Mesodermal cell (in vitro differentiated cells): ENCODE measurements around the gene SLC4A3.
A peak's percentile ranks its signal among the peaks of the same experiment; 100 is the strongest.

Experiments used
- H3K27ac ChIP-seq: 2 replicates; pipeline ENCODE4 v1.7.0; 2013; ENCODE audit warnings: mild to moderate bottlenecking, low read depth, low read length, moderate library complexity; ENCODE audit not compliant: severe bottlenecking
- H3K36me3 ChIP-seq: 2 replicates; pipeline ENCODE4 v1.7.1; 2013; ENCODE audit warnings: mild to moderate bottlenecking, low read length, moderate library complexity; ENCODE audit not compliant: control insufficient read depth, insufficient read depth
- H3K4me1 ChIP-seq: one replicate; pipeline ENCODE4 v1.7.1; 2013; ENCODE audit warnings: mild to moderate bottlenecking, low read length; ENCODE audit not compliant: insufficient read depth, control insufficient read depth, poor library complexity, severe bottlenecking
- H3K4me3 ChIP-seq: 2 replicates; pipeline ENCODE4 v1.7.0; 2013; ENCODE audit warnings: low read length, control low read depth, mild to moderate bottlenecking; ENCODE audit not compliant: insufficient read depth, poor library complexity, severe bottlenecking; ENCODE audit errors: extremely low read depth
- H3K9me3 ChIP-seq: 2 replicates; pipeline ENCODE4 v1.7.1; 2013; ENCODE audit warnings: mild to moderate bottlenecking, low read length, moderate library complexity; ENCODE audit not compliant: control insufficient read depth
- WGBS, 2 experiments: methylation state at CpG; one replicate each; pipeline ENCODE4 v1.1.5; 2013; ENCODE audit warnings: missing lambda C conversion rate in 2 of 2; ENCODE audit not compliant: insufficient coverage in 2 of 2; 5-methylcytosine and 5-hydroxymethylcytosine counted together

Gene SLC4A3

DNA sequence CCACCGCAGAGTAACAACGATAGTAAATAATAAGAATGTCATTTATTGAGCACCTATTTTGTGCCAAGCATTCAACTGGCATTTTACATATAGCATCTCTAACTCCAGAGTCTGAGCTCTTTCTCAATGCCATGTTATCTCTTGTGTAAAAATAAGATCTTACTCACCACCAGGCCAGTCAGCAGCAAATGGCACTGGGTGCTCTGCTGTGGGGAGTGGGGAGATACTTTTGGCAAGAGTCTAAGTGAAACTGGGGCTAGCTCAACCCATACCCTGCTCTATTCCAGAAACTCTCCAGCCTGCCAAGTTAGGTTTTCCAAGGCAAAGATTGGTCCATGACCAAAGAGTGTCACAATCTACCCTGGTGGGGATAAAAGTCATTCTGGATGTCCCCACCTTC, 5.0 kb upstream of the SLC4A3 start:
- no peak overlapping the region for H3K27ac ChIP-seq
- no peaks in the 10 kb centered on the region for H3K36me3 ChIP-seq
- 100% methylated on average over 1 of the region's 2 CpGs; no CpG with 5 or more reads in 1 of the 2 experiments for WGBS, 2 experiments

GRCh38 chr2:219624565-219624964, 2.9 kb upstream of the SLC4A3 start:
- no peaks in the 10 kb centered on the region for H3K4me1 ChIP-seq

More for the DNA sequence above, 5.0 kb upstream of the SLC4A3 start:
- H3K4me1 ChIP-seq, result no peaks in the 10 kb centered on the region
- no peak overlapping the region for H3K4me3 ChIP-seq
- no peaks in the 10 kb centered on the region for H3K9me3 ChIP-seq

DNA sequence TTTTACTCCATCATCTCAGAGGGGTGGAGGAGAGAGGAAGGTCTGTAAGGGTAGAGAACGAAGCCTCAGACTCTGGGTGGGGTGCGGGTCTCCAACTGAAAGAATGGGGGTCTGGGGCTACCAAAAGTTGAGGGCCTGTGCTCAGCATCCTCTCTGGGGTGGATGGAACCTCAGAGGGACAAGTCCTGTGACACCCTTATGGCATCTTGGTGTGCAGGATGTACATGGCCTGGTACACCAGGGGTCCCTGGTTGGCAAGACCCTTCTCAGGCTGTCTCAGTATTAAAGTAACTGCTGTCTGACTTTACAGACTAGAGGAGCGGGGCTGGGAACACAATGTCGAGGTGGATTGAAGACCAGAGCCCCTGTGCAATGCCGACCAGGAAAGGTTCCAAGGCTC, 2.3 kb upstream of the SLC4A3 start:
- H3K36me3 ChIP-seq, result no peaks in the 10 kb centered on the region
- no peaks in the 10 kb centered on the region for H3K9me3 ChIP-seq
- no peak overlapping the region for H3K27ac ChIP-seq
- no peaks in the 10 kb centered on the region for H3K4me1 ChIP-seq
- H3K4me3 ChIP-seq, result no peak overlapping the region
- 84 to 94% methylated on average over 3 of the region's 5 CpGs for WGBS, 2 experiments

More at GRCh38 chr2:219624565-219624964, 2.9 kb upstream of the SLC4A3 start:
- H3K27ac ChIP-seq, result no peak overlapping the region
- WGBS, 2 experiments, result 85 to 95% methylated on average over 5 to 6 of the region's 6 CpGs
- H3K4me3 ChIP-seq, result no peak overlapping the region
- no peaks in the 10 kb centered on the region for H3K9me3 ChIP-seq
- no peaks in the 10 kb centered on the region for H3K36me3 ChIP-seq

DNA sequence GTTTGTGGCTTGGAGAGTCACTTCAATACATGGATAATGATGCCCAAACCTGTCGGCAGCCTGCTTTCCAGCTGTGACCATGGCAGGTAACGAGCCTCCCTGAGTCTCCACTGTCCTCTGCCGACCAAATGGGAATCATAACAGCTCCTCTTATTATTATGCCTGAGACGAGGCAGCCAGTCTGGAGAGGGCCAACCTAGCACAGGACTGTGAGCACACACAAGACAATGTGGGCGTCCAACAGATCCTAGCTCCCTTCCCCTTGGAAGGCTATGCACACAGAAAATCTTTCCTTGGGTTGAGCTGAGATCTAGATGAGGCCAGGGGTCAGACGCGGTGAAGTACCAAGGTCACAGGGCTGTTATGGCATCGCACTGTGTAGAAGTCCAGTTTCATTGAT, 890 bp upstream of the SLC4A3 start:
- Histone ChIP-seq H3K4me1 (peaks cover 7% of the 10 kb centered on the region), H3K4me3 (no peak overlapping the region), H3K27ac (no peak overlapping the region), H3K36me3 (no peaks in the 10 kb centered on the region), H3K9me3 (no peaks in the 10 kb centered on the region)
- 92 to 93% methylated on average over 7 to 8 of the region's 8 CpGs for WGBS, 2 experiments

GRCh38 chr2:219628235-219628985, 980 bp downstream of the SLC4A3 start:
- peak overlapping the region; percentile 54 for H3K4me3 ChIP-seq
- peaks cover 7% of the 10 kb centered on the region for H3K4me1 ChIP-seq
- H3K36me3 ChIP-seq, result no peaks in the 10 kb centered on the region
- H3K9me3 ChIP-seq, result no peaks in the 10 kb centered on the region
- H3K27ac ChIP-seq, result no peak overlapping the region
- 92 to 96% methylated on average over 17 to 23 of the region's 26 CpGs for WGBS, 2 experiments

GRCh38 chr2:219628986-219629901, 1.8 kb downstream of the SLC4A3 start:
- H3K4me1 ChIP-seq, result peaks cover 7% of the 10 kb centered on the region
- H3K9me3 ChIP-seq, result no peaks in the 10 kb centered on the region
- no peak overlapping the region for H3K27ac ChIP-seq
- 84 to 87% methylated on average over 4 to 6 of the region's 16 CpGs for WGBS, 2 experiments
- H3K36me3 ChIP-seq, result no peaks in the 10 kb centered on the region
- no peak overlapping the region for H3K4me3 ChIP-seq

DNA sequence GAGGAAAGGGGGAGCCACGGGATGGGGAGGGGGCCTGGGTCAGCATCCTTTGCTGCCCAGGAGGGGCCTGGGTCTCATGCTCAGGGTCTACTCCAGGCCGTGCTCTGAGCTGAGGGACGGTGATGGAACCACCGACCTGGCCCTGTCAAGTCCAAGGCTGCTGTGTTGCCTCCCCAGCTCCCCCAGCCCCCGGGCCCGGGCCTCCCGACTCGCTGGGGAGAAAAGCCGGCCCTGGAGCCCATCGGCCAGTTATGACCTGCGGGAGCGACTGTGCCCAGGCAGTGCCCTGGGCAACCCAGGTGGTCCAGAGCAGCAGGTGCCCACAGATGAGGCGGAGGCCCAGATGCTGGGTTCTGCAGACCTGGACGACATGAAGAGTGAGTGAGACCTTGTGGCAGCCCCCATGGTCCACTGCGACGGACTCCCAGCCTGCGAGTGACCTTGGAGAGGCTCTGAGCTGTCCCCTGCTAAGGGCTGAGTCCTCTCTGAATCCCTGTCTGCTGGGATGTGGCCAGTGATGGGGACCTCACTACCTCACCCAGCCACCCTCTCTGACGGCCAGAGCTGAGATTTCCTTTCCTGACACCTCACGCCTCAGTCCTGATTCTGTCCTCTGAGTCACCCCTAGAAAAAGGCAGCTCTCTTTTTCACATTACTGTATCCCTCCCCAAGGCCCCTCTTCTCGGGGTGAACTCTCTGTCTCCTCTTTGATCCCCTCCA, 2.7 kb downstream of the SLC4A3 start:
- no peak overlapping the region for H3K27ac ChIP-seq
- no peaks in the 10 kb centered on the region for H3K36me3 ChIP-seq
- 88 to 94% methylated on average over 11 to 20 of the region's 20 CpGs for WGBS, 2 experiments

GRCh38 chr2:219630770-219631405, 3.5 kb downstream of the SLC4A3 start:
- WGBS, 2 experiments, result 85 to 94% methylated on average over 12 to 15 of the region's 17 CpGs
- Histone ChIP-seq H3K4me1 (peaks cover 7% of the 10 kb centered on the region), H3K36me3 (no peaks in the 10 kb centered on the region), H3K9me3 (no peaks in the 10 kb centered on the region), H3K27ac (no peak overlapping the region), H3K4me3 (no peak overlapping the region)

More for the DNA sequence above, 2.7 kb downstream of the SLC4A3 start:
- Histone ChIP-seq H3K9me3 (no peaks in the 10 kb centered on the region), H3K4me1 (peaks cover 7% of the 10 kb centered on the region), H3K4me3 (no peak overlapping the region)

DNA sequence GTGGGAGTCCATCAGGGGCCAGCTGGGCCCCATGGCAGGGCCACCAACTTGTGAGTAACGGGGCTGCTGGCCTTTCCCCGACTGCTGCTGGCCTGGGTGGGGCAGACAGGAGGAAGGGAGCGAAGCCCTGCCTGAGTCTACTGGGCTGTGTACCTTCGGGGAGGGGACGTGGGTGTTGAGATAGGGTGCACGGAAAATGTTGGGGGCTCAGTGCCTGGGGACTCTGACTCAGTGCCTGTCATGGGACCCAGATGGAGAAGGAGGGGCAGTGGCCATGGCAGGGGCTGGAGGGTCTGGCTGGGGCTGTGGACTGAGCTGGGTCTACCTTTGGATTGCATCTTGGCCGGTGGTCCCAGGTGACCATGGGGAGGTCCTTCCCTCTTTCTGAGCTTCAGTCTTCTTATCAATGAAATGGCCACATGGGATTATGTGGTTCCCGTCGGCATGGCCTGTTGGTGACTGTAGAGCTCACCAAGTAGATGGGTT, 4.0 kb downstream of the SLC4A3 start:
- Histone ChIP-seq H3K9me3 (no peaks in the 10 kb centered on the region), H3K4me3 (no peak overlapping the region), H3K36me3 (no peaks in the 10 kb centered on the region), H3K4me1 (peaks cover 7% of the 10 kb centered on the region), H3K27ac (no peak overlapping the region)
- 83 to 99% methylated on average over 5 to 8 of the region's 9 CpGs for WGBS, 2 experiments
